BJ (cell line): Measurements from ENCODE around the gene ADGRE3. TPM values are rescaled to one million over a fixed set of nuclear protein-coding genes. Genes with fewer than 3 reads are reported as not detected.

Experiments
- CTCF ChIA-PET: fragments of 350-600 bp; formaldehyde crosslinking; extraction: SDS; loops from one replicate; lab custom pipeline; 2021; ENCODE audit warnings: antibody characterized with exemption, inconsistent platforms; lab: Yijun Ruan, JAX
- POLR2A ChIA-PET: fragments of 300-600 bp; sonication (Branson Sonifier 250); formaldehyde crosslinking; extraction: SDS; loops from one replicate; lab custom pipeline; 2021; ENCODE audit warnings: antibody characterized with exemption; lab: Charles Lee
- DNase-seq: peaks from one replicate; pipeline ENCODE4 v3.0.0-alpha.2; 2011; ENCODE audit warnings: low read depth
- H3K27me3 ChIP-seq: 2 replicates; pipeline ENCODE4 v1.6.0; 2011; ENCODE audit warnings: low read length; ENCODE audit not compliant: control insufficient read depth, insufficient read depth
- H3K36me3 ChIP-seq: 2 replicates; pipeline ENCODE4 v1.5.1; 2011; ENCODE audit warnings: low read length; ENCODE audit not compliant: control insufficient read depth, insufficient read depth
- H3K4me3 ChIP-seq: 2 replicates; pipeline ENCODE4 v1.5.1; 2011; ENCODE audit warnings: low read depth, mild to moderate bottlenecking, control low read depth, low read length
- polyA plus RNA-seq: library from polyadenylated mRNA; depleted of rRNA; stranded (reverse); fragments of >200 nt; gene quantifications from 2 replicates; pipeline ENCODE4 v1.2.3, GENCODE V29; 2011; rRNA removed
- small RNA-seq: library from RNA; depleted of rRNA; stranded (forward); fragments of <200 nt; gene quantifications from one replicate; pipeline ENCODE3, GENCODE V24; 2012; ENCODE audit warnings: low replicate concordance, low read depth; ENCODE audit not compliant: insufficient read length
- TF ChIP-seq, protein P1 (sequence below): IDR thresholded peaks from 2 replicates; pipeline ENCODE4 v1.5.1; 2011; ENCODE audit warnings: low read depth, mild to moderate bottlenecking, control low read depth, inconsistent platforms, low read length, moderate library complexity; ENCODE audit not compliant: insufficient read depth

Gene ADGRE3
- polyA plus RNA-seq, 1 experiment: not detected

DNA sequence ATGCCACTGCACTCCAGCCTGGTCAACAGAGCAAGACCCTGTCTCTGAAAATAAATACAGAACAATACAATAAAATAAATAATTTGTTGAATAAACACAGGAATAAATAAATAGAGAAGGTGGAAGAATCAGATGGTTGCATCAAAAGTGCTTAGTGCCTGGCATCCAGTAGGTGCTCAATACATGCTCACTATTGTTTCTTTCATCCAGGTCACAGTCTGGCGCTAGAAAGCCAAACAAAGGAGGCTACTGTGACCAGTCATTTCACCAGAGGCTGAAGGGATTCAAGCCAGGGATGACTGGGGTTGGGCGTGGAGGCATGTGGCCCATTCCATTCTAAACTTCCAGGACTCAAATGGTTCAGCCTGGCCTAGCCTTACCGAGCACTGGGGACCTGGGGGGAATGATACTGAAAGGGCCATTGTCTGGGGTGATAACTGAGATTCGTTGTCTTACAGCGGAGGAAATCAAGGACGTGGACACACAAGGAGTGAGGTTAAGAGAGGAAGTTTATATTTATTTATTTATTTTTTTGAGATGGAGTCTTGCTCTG is 99.1 kb downstream of the ADGRE3 start:
- no peak overlapping the region for H3K4me3 ChIP-seq
- H3K36me3 ChIP-seq: no peaks in the 10 kb centered on the region
- H3K27me3 ChIP-seq: no peaks in the 10 kb centered on the region
- CTCF ChIA-PET: interaction anchor here (1.3 to 5.4 kb wide), 3 partner anchors 109 to 302 kb away, joined by 5 to 62 read pairs (median 28); partner anchors contain the start of gene ZNF333
- no peak for DNase-seq
- TF ChIP-seq, protein P1, sequence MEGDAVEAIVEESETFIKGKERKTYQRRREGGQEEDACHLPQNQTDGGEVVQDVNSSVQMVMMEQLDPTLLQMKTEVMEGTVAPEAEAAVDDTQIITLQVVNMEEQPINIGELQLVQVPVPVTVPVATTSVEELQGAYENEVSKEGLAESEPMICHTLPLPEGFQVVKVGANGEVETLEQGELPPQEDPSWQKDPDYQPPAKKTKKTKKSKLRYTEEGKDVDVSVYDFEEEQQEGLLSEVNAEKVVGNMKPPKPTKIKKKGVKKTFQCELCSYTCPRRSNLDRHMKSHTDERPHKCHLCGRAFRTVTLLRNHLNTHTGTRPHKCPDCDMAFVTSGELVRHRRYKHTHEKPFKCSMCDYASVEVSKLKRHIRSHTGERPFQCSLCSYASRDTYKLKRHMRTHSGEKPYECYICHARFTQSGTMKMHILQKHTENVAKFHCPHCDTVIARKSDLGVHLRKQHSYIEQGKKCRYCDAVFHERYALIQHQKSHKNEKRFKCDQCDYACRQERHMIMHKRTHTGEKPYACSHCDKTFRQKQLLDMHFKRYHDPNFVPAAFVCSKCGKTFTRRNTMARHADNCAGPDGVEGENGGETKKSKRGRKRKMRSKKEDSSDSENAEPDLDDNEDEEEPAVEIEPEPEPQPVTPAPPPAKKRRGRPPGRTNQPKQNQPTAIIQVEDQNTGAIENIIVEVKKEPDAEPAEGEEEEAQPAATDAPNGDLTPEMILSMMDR: no peak
- POLR2A ChIA-PET: no interaction called here

DNA sequence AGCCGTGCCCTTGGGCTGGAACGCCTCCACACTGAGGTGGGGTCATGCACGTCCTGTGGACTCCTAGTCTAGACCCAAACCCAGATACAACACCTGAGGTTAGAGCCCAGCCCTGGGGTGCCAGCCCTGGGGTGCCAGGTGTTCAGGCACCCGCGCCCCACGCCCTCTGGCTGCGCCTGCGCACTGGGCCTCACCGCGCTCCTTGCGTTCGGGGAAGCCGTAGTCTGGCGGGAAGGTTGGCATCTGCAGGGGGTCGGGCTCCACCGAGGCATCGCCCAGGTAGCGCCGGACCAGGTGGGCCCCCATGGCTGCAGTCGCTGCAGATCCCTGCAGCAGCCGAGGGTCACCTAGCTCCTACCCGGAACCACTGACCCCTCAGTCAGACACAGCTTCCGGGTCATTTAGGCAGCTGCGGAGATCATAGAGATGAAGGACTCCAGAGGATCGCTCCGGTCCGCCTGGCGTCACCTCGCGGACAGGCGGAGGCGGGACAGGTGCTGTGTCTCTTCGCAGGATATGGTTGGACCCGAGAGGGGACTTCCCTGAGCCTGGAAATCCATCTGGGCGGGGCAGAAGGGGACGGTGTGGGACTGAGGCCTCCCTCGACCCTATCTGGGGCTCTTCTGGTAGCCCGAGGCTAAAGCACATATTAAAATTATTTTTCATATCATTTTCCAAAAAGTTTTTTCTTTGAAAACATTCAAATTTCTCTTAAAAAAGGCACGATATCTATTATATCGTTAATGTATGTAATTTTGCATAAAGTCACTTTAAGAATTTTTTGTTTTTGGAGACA is 102.8 kb downstream of the ADGRE3 start, which contains the start of gene NDUFB7:
Gene NDUFB7, minus strand, starts transcription at position 372 of the 796 bp plus-strand sequence. Its CDS starts 66 bp downstream, at position 306.
- ChIA-PET POLR2A (interaction anchor here (0.5 kb wide), 1 partner anchor 24 kb away, joined by 3 read pairs; no protein-coding TSS in a partner anchor), CTCF (interaction anchor here (0.6 to 9.9 kb wide), 11 partner anchors 13 to 1414 kb away, joined by 3 to 62 read pairs (median 6); partner anchors contain the start of gene ZNF333)
- H3K36me3 ChIP-seq: peaks cover 3% of the 10 kb centered on the region
- DNase-seq: peak; percentile 58
- peak within 1 kb of the TSS; percentile 95 for H3K4me3 ChIP-seq
- no peaks in the 10 kb centered on the region for H3K27me3 ChIP-seq
- TF ChIP-seq, protein P1: peak; percentile 87

- Histone ChIP-seq H3K27me3 (no peaks in the 10 kb centered on the region), H3K4me3 (peak overlapping the region; percentile 95), H3K36me3 (peaks cover 7% of the 10 kb centered on the region)
- no peak for DNase-seq
- POLR2A ChIA-PET: interaction anchor here (0.5 kb wide), 1 partner anchor 23 kb away, joined by 3 read pairs; no protein-coding TSS in a partner anchor
- CTCF ChIA-PET: interaction anchor here (1.0 to 9.9 kb wide), 6 partner anchors 15 to 321 kb away, joined by 3 to 62 read pairs (median 7); no protein-coding TSS in a partner anchor
- TF ChIP-seq, protein P1: no peak
Observed at GRCh38 chr19:14570864-14571527, 103.6 kb downstream of the ADGRE3 start.

Small RNA genes within 50 kb of the gene (small RNA-seq; reads per million reads assigned to genes)
- not detected for gene AC022149.2
- not detected for gene RN7SL842P

Other genes starting within 250 kb of the ADGRE3 start
- 73.5 and 117 TPM in 2 replicates for gene PKN1, start 241.5 kb downstream of the ADGRE3 start, polyA plus RNA-seq
- gene PTGER1, start 199.5 kb downstream of the ADGRE3 start, polyA plus RNA-seq: 0.63 and 1.0 TPM in 2 replicates
- gene GIPC1, start 178.7 kb downstream of the ADGRE3 start, polyA plus RNA-seq: 92.3 and 119 TPM in 2 replicates
- gene DNAJB1, start 156.4 kb downstream of the ADGRE3 start, polyA plus RNA-seq: 114 and 133 TPM in 2 replicates
- gene TECR, start 145.2 kb downstream of the ADGRE3 start, polyA plus RNA-seq: 63.2 and 95.9 TPM in 2 replicates
- gene NDUFB7, start 102.8 kb downstream of the ADGRE3 start, polyA plus RNA-seq: 135 and 147 TPM in 2 replicates
- gene CLEC17A, start 91.8 kb downstream of the ADGRE3 start, polyA plus RNA-seq: not detected in 2 replicates
- gene ZNF333, start 15.2 kb upstream of the ADGRE3 start, polyA plus RNA-seq: 12.2 and 16.4 TPM in 2 replicates
- gene ADGRE2, start 103.7 kb upstream of the ADGRE3 start, polyA plus RNA-seq: 0.15 and 0.72 TPM in 2 replicates
- not detected in 2 replicates for gene OR7A5, start 160.3 kb upstream of the ADGRE3 start, polyA plus RNA-seq
- gene OR7C1, start 160.3 kb upstream of the ADGRE3 start, polyA plus RNA-seq: not detected in 2 replicates
- gene OR7A10, start 174.1 kb upstream of the ADGRE3 start, polyA plus RNA-seq: not detected in 2 replicates
- gene OR7A17, start 211.3 kb upstream of the ADGRE3 start, polyA plus RNA-seq: not detected in 2 replicates